ENCODE data around the gene TGM4.
"Not testable (repeated sequence)": the region's sequence is repeated elsewhere in the genome, so short reads cannot be mapped to it uniquely, and the experiment has no call there.

Gene TGM4

GRCh38 chr3:44915702-44916438 lies 41.5 kb downstream of the TGM4 start:
- no peak for DNase-seq (ENCODE audit: low read depth)

- DNase-seq (ENCODE audit: low read depth) = no peak
Observed at GRCh38 chr3:44918087-44918486, 43.7 kb downstream of the TGM4 start.

- DNase-seq (ENCODE audit: low read depth) = no peak
Observed at GRCh38 chr3:44918581-44918980, 44.2 kb downstream of the TGM4 start.

GRCh38 chr3:44920081-44920480 lies 45.7 kb downstream of the TGM4 start:
- no peak for DNase-seq (ENCODE audit: low read depth)

GRCh38 chr3:44923632-44924456 lies 49.4 kb downstream of the TGM4 start:
- DNase-seq (ENCODE audit: low read depth) = no peak

- no peak for DNase-seq (ENCODE audit: low read depth)
Observed at GRCh38 chr3:44924457-44925084, 50.2 kb downstream of the TGM4 start.

- no peak for DNase-seq (ENCODE audit: low read depth)
Observed at GRCh38 chr3:44926172-44926571, 51.8 kb downstream of the TGM4 start.

GRCh38 chr3:44926921-44927320 lies 52.5 kb downstream of the TGM4 start:
- no peak for DNase-seq (ENCODE audit: low read depth)

GRCh38 chr3:44927371-44927770 lies 53.0 kb downstream of the TGM4 start:
- DNase-seq (ENCODE audit: low read depth) = no peak

- no peak for DNase-seq (ENCODE audit: low read depth)
Observed at GRCh38 chr3:44929782-44930181, 55.4 kb downstream of the TGM4 start.

GRCh38 chr3:44930911-44931310 lies 56.5 kb downstream of the TGM4 start:
- DNase-seq (ENCODE audit: low read depth) = no peak

GRCh38 chr3:44931791-44932190 lies 57.4 kb downstream of the TGM4 start:
- no peak for DNase-seq (ENCODE audit: low read depth)

- no peak for DNase-seq (ENCODE audit: low read depth)
Observed at GRCh38 chr3:44932271-44932670, 57.9 kb downstream of the TGM4 start.

GRCh38 chr3:44932986-44933944 lies 58.9 kb downstream of the TGM4 start:
- no peak for DNase-seq (ENCODE audit: low read depth)

- no peak for DNase-seq (ENCODE audit: low read depth)
Observed at GRCh38 chr3:44939581-44940036, 65.2 kb downstream of the TGM4 start.

- no peak for DNase-seq (ENCODE audit: low read depth)
Observed at GRCh38 chr3:44942202-44942921, 68.0 kb downstream of the TGM4 start.

GRCh38 chr3:44948239-44948638 lies 73.8 kb downstream of the TGM4 start:
- no peak for DNase-seq (ENCODE audit: low read depth)

- DNase-seq (ENCODE audit: low read depth) = not testable (repeated sequence)
Observed at GRCh38 chr3:44949770-44950169, 75.4 kb downstream of the TGM4 start.

- no peak for DNase-seq (ENCODE audit: low read depth)
Observed at GRCh38 chr3:44950275-44950734, 75.9 kb downstream of the TGM4 start.

- DNase-seq (ENCODE audit: low read depth) = no peak
Observed at GRCh38 chr3:44952689-44953088, 78.3 kb downstream of the TGM4 start.

- no peak for DNase-seq (ENCODE audit: low read depth)
Observed at GRCh38 chr3:44954304-44954703, 79.9 kb downstream of the TGM4 start.

Measured in fibroblast of the conjunctiva (primary cell).